ENCODE data around the gene CEP112.

DNA sequence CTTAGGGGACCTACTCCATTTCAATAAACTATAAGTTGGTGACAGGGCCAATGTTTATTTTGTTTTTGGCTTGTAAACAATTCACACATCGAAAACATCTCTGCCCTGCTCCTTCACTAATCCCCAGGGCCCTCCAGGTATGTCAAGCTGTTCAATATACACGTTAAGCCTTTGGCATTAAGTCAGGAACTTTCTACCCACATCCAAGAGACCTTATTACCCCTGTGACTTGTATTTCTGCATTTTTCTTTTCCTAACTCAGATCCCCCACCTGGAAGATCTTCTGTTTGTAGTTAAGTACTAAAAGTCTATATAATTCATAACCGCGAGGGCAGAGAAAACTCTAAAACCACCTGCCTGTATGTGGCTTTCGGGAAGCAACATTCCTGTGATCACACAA lies 523.7 kb downstream of the CEP112 start:
- TF ChIP-seq POLR2A (IDR thresholded peaks at IDR 0.05) (no peak), CTCF (IDR thresholded peaks at IDR 0.05) (no peak)
